NCI-H2029 treated with DMSO at 0.1 percent for 48 hours (cell line): ENCODE data around the gene PWP2.
"Not testable (repeated sequence)": the region's sequence is repeated elsewhere in the genome, so short reads cannot be mapped to it uniquely, and the experiment has no call there.

ENCODE experiments used
- DNase-seq: peaks from one replicate; lab custom pipeline; 2025; lab: John Stamatoyannopoulos, UW

The PWP2 gene

DNA sequence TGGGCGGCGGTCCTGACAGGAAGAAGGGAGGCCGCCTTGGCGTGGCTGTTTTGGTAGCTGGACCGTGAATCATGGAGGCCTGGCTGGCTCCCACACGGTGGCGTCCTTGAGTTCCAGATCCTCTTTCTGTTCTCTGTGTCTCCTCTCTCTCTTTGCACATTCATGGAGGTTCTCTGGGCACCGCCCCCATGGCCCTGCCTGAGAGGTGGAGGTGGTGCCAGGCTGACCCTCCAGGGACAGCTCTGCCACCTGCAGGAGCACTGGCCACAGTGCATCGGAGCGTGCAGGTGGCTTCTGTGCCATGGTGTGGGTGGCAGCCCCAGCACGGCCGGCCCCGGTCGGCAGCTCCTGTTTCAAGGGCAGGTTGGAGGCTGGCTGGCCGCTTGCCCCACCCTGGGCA, 30.8 kb downstream of the PWP2 start:
- DNase-seq: not testable (repeated sequence)

DNA sequence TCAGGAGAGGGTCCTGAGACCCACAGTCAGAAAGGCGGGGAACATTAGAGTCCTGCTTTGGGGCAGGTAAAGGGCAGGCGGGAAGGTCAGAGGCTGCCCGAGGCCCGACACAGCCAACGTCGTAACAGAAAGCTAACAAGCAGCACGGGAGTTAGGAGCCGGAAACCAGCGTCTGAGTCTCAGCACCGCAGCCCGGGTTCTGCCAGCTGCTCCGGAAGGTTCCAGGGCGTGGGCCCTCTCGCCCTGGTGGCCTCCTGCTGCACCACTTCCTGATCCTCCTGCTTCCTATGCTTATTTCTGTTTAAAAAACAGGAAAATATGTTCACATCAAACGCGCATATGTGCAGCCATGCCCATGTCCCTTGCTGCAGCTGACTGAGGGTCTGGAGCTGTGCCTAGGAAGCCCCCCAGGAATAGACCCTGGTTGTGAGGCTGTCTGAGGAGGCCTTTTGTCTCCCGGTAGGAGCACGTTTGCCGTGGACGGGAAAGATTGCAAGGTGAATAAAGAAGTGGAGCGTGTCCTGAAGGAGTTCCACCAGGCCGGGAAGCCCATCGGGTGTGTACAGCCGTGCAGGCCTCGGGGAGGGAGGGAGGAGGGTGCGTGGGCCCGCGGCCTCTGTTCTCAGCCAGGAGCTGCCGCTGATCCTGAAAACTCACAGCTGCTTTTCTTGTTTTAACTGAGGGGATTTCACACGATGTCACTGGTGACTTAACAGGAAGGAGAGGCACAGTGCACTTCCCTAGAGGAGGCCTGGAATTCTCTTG, 32.8 kb downstream of the PWP2 start:
- not testable (repeated sequence) for DNase-seq

DNA sequence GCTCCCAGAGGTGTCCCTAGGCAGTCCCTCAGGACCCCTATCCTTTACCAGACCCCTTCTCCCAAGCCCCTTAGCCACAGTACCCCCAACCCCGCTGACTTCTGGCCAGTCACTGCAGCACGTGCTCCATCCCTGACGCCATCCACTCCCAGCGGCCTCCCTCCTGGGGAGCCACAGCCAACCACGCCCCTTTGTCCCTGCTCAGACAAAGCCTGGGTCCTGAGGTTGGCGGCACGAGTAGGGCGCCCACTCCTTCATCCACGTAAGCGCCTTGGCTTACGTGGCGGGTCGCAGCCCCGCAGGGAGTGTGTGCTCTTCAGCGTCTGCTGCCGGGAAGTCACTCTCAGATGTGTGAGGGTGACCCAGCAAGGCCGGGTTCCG, 33.3 kb downstream of the PWP2 start:
- not testable (repeated sequence) for DNase-seq

DNA sequence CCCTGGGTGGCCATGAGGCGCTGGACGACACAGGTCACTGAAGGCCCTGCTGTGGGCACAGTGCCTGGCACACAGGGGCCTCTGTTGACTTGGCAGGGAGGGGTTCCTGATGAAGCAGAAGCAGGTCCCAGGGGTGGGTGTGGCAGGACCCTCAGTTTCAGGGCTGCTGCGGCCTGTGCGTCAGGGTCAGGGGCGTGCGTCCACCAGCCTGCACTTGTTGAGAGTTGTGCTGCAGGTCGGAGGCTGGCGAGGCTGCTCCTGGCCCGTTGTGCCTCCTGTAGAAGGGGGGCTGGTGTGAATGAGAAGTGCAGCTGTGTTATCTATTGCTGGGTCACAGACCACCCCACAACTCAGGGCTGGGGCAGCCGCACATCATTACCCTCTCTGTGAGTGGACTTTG, 35.3 kb downstream of the PWP2 start:
- not testable (repeated sequence) for DNase-seq

DNA sequence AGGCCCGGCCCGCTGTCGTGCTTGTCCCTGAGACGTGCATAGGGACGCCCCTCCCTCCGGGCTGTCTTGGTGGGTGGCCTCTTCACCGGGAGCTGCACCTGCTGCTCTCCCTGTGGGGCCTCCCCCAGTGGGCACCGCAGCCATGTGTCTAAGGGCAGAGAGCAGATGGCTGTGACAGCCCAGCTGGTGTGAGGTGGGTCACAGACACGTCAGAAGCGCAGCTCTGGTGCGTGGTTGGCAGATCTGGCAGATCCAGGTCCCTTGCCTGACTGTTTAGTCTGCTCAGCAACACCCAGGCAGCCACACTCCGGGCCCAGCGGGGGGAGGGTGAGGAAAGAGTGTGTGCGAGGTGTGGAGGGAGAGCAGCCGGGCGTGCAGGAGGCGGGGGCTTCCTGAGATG, 36.2 kb downstream of the PWP2 start:
- DNase-seq: not testable (repeated sequence)

DNA sequence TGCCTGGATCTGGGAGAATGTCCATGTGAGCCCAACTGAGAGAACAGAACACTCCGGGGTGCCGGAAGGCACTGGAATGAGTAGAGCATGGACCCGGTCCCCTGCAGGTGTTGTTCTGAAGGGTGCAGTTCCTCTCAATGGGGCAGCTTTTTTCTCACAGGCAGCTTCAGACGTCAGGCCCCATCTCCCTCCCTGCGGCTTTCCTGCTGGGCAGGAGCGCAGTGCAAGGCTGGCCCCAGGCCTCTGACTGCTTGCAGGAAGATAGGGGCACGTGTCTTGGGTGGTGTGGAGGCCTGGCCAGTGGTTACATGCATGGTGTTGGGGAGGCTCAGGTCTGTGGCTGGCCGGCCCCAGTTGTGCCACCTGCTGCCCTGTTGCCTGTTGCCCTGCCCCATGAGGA, 36.8 kb downstream of the PWP2 start:
- DNase-seq: not testable (repeated sequence)

DNA sequence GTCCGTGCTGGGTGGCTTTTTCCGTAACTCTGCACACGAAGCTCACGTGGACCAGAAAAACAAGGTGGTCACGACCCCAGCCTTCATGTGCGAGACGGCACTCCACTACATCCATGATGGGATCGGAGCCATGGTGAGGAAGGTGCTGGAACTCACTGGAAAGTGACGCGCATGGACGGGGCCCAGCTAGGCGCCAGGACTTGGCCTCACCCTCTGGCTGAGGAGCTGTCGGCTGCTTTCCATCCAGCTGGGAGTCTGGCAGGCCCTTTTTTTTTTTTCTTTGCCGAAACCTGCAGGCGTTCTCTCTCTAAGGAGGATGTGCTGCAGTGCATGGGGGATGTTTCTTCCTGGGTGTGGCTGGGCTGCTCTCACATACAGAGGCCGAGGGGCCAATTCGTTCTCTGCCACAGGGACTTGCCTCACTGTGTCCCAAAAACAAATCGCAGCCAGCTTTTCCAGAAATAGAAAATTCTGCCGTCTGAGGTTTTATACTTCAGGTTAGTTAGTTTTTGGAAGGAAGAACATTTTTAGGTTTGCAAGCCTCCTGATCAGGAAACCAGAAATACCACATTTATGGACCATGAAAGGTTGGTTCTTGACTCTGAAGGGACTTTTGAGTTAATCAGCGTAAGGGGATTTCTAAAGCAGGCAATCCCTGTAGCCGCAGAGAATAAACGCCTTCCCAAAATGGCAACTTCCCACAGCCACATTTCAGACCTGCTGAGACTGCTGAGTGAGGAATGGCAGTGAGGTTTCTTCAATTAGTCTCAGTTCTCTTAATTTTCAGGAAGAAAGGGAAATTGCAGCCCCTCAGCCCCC, 37.8 kb downstream of the PWP2 start:
- not testable (repeated sequence) for DNase-seq

DNA sequence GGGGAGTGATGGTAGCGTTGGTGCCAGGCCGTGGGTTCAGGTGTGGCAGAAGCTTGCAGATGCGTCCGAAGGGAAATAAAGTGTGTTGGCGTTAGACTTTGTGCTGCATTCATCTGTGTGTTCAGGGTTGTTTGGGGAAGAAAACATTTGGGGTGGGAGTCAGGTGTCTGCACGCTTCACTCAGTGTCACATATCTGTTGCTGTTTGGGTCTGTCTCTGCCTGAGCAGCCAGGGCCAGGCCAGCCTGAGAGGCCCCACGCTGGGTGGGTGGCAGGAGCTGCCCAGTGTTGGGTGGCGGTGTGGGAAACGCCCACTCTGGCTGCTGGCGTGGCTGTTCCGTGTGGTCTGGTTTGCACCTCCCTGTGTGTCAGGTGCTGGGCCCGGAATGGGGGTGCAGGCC, 38.4 kb downstream of the PWP2 start:
- DNase-seq: not testable (repeated sequence)

DNA sequence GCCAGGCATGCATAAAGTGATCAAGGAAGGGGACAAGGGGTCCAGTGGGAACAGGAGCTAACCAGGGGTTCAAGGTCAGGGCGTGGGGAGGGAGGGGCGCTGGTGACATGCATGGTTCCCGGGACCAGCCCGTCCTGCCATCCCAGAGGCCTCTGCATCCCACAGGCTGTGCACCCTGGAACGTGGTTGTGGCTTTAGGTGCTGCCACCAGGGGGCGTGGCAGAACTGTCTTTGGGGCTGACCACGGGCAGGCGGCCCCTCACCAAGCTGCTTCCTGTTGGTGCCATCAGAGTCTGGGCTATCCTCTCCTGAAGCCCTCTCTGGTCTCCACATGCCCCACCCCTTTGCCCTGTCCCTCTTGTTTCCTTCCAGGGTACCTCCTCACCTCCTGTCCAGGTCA, 39.9 kb downstream of the PWP2 start:
- not testable (repeated sequence) for DNase-seq

DNA sequence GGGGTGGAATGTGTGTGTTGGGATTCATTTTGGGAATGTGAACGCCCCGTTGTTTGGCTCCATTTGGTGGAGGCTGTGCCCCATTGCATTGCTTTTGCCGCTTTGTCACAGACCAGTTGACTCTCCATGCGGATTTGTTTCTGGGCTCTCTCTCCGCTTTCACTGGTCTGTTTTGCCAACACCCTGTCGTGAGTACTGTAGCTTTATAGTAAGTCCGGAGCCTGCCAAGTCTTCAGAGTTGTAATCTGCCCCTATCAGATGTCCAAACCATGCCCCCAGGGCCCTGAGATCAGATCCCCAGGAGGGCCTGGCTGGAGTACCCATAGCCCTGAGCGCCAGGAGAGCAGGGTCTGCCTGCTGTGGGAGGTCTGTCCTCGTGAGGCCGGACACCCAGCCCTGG, 43.1 kb downstream of the PWP2 start:
- DNase-seq: not testable (repeated sequence)

DNA sequence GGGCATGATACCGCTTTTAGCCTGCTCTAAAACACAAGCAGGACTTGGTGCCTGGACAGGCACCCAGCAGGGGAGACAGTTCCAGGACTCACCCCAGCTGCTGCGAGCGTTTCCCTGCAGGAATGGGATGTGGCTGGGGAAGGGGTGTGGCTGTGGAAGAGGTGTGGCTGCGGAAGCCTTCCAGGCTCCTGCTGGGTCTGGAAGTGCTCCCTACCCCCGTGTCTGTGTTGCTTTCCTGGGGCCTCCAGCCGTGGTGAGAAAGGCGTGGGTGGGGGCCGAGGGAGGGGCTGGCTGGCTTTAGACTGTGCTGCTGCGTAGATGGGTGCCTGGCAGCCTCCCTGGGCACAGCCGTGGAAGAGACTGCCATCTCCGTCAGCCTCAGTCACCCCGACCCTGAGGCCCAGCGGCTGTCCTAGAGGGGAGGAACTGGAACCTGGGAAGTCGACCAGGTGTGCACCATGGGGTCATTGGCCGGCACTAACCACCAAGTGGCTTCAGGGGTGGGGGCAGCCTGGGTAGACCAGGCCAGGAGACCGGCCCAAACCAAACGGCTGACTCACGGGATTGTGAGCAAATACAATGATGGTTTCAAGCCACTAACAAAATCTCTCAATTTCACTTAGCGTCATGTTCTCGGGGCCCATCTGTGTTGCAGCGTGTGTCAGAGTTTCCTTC, 46.2 kb downstream of the PWP2 start:
- DNase-seq: not testable (repeated sequence)

DNA sequence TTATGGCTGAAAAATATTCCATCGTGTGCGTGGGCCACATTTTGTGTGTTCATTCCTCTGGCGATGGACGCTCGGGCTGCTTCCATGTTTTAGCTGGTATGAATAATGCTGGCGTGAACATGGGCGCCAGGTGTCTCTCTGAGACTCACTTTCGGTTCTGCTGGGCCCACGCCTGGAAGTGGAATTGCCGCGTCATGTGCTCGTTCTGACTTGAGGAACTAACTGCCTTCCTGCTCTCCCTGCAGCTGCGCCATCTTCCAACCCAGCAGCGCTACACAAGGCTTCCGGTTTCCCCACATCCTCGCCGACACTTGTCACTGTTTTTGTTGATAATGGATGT, 46.7 kb downstream of the PWP2 start:
- not testable (repeated sequence) for DNase-seq

DNA sequence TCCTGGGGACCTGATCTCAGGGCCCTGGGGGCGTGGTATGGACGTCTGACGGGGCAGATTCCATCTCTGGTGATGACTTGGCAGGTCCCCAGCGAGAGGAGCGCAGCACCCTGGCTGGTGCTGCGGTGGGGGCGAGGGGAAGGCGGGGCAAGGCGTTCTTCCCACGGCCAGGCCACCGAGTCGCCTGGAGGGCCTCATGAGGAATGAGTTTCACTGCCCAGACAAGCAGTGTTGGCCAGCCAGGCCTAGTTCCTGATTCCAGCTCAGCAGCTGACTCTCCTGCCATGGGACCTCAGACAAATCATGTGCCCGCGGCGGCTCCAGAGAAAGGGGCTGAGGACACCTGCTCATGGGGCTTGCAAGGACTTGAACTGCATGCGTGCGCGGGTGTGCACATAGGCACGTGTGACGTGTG, 47.6 kb downstream of the PWP2 start:
- DNase-seq: not testable (repeated sequence)

DNA sequence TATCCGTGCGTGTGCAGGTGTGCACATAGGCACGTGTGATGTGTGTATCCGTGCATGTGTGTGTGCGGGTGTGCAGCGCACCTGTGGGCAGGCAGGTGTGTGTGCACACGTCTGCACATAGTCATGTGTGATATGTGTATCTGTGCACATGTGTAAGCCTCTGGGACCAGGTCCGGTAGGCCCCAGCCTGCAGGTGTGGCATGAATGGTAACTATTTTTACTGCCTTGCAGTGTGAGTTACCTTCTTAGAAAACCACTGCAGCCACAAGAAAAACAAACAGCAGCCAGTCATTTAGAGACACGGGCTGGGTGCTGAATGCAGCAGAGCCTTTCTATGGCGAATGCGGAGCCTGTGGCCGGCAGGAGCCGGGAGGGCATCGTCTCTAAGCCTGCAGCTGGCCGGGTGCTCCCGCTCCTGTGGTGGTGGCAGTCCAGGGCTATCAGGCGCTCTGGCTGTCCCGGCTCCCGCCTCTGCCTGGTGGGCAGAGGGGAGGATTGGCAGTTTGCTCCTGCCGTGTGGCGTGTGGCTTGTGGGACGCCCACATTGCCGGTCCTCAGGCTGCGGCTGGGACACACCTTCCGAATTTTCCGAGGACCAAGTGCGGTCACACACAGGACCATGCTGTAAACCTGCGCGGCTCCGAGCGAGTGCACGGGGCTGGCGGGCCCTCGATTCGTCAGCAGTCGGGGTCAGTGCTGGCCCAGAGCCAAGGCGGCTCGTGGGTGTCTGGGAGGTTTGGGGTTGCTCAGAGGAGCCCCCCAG, 48.2 kb downstream of the PWP2 start:
- not testable (repeated sequence) for DNase-seq

DNA sequence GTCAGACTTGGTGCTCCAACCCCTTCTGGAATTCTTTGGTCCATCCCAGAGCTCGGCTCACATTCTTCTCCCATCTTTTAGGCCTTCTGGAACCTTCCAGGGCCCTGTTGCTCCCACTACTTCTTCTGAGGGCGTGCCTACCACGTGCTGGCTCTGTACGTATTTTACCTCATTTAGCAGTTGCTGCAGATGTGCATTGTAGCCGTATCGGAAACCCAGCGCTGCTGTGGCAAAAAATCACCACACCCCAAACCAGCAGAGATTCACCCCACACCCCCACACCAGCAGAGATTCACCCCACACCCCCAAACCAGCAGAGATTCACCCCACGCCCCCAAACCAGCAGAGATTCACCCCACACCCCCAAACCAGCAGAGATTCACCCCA, 48.8 kb downstream of the PWP2 start:
- DNase-seq: not testable (repeated sequence)

DNA sequence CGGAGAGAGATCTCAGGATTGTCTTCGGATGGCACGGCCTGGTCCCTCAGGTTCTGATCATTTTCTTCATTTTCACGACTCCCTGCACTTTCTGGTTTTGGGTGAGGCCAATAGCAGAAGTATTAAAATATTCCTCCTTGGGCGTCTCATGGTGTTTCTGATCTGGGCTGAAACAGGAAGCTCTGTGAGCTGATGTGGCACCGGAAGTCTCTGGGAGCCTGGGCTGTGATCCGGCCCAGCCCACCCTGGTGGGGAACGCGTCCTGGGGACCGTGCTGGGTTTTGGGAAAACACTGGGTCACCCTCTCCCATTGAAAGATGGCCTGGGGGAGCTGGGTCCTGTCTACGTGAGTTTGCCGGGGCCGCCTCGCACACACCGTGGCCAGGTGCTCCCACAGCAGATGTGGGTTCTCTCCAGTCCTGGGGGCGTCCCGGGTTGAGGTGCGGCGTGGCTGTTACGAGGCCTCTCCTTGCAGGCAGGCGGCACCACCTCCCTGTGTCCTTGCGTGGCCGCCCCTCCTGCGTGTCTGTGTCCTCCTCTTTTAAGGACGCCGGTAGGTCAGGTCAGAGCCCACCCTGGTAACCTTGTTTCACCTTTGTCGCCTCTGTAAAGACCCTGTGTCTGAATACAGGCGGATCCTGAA, 50.4 kb downstream of the PWP2 start:
- not testable (repeated sequence) for DNase-seq

DNA sequence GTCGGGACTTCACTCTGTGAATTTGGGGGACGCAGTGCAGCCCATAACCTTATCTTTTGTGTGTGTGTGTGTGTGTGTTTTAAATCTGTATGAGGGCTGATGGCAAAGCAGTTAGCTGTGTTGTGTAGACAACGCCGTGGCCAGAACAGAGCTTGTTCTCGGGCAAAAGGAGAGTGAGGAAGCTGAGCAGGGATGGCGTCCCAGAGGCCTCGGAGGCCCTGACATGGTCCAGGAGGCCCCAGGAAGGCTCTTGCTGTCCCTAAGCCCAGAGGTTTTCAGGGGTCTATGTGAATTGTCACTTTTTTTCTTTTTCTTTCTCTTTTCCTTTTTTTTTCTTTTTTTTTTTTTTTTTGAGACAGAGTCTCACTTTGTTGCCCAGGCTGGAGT, 50.9 kb downstream of the PWP2 start:
- DNase-seq: not testable (repeated sequence)

DNA sequence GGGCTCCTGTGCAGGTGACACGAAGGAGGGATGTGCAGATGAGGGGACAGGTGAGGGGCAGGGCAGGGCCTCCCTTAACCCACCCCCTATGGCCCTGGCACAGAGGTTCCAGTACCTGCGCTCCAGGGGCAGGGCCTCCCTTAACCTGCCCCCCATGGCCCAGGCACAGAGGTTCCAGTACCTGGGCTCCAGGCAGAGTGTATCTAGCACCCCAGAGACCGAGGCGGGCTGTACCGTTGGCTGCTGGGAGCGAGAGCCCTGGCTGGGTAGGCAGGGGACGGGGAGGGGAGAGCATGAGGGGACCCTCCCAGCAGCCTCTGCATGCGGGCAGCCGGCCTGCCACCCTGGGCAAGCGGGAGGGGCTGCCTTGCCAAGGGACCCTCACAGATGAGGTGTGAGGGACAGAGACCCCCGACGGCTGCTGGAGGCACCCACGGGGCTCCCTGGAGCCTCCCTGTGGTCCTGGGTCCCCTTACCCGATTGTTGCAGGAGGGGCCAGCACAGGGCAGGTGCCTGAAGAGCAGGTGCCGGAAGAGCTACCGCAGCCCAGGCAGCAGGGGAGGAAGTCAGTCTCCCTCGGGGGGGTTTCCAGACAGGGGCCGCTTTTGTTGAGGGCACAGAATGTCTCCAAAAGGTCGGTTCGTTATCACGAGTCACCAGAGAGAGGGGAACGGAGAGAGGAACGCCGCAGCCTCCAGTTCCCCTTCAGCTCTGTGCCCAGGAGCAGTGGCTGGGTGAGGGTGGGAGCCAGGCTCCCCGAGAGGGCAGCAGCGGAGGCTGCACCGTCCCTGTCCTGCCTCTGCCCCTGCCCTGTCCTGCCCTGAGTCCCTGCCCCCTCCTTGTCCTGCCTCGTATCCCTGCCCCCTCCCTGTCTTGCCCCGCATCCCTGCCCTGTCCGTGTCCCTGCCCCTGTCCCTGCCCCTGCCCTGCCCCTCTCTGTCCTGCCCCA, 52.4 kb downstream of the PWP2 start:
- not testable (repeated sequence) for DNase-seq

DNA sequence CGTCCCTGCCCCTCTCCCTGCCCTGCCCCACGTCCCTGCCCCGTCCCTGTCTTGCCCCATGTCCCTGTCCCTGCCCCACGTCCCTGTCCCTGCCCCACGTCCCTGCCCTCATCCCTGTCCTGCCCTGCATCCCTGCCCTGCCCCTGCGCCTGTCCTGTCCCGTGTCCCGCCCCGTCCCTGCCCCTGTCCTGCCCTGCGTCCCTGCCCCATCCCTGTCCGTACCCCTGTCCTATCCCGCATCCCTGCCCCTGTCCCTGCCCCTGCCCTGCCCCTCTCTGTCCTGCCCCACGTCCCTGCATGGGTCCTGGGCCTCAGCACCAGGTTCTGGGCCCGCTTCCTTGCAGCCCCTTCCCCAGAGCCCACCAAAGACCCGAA, 53.1 kb downstream of the PWP2 start:
- DNase-seq: not testable (repeated sequence)

DNA sequence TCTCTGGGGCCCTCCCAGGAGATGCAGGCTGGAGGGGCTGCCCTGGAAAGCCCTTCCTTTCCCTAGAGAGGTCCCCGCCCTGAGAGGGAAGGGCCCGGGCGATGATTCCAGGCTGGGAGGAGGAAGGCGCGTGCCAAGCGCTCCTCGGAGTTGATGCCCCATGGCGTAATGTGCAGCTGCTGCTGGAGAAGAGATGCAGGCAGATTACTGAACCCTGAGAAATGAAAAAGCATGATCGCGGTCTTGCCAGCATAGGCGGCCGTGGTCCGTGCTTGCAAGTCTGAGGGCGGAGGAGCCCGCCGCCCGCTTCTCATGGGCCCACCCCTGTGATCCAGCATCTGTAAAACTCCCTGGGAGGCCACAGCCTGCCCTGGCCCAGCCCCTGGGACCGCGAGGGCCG, 53.6 kb downstream of the PWP2 start:
- DNase-seq: not testable (repeated sequence)
